Transverse colon (tissue), 4 donors: ENCODE results near the gene RPGR. TPM values are rescaled to one million over a fixed set of nuclear protein-coding genes. Genes with fewer than 3 reads are reported as not detected.

Experiments
- DNase-seq: peaks from one replicate; pipeline ENCODE4 v3.0.0-alpha.2; 2019
- H3K27ac ChIP-seq, 4 donors: fragments of 200-600 bp; sonication (generic); 2 replicates each; pipeline ENCODE4 v1.5.1; 2016 to 2018; ENCODE audit warnings: inconsistent platforms in 4 of 4
- H3K27me3 ChIP-seq: fragments of 200-600 bp; sonication (generic); 2 replicates; pipeline ENCODE4 v1.5.1; 2017; ENCODE audit warnings: inconsistent platforms
- H3K36me3 ChIP-seq, 4 donors: fragments of 200-600 bp; sonication (generic); 2 replicates each; pipeline ENCODE4 v1.5.1; 2017 to 2019; ENCODE audit warnings: inconsistent platforms in 4 of 4
- H3K4me1 ChIP-seq, 4 donors: fragments of 200-600 bp; sonication (generic); 2 replicates each; pipeline ENCODE4 v1.5.1; 2017 to 2020; ENCODE audit warnings: inconsistent platforms in 4 of 4
- H3K4me3 ChIP-seq, 4 donors: fragments of 200-600 bp; sonication (generic); 1 replicate in 1 of 4; 2 replicates in 3 of 4; pipeline versions ENCODE4 v1.5.1 to v1.6.1; 2017 to 2019; ENCODE audit warnings: inconsistent platforms in 4 of 4
- H3K9me3 ChIP-seq, 2 donors: fragments of 200-600 bp; sonication (generic); 2 replicates each; pipeline ENCODE4 v1.5.1; 2017 to 2019; ENCODE audit warnings: inconsistent platforms in 2 of 2
- EP300 ChIP-seq: sonication (generic); formaldehyde crosslinking; IDR thresholded peaks from one replicate; pipeline ENCODE4 v1.6.1; 2017; ENCODE audit warnings: antibody characterized with exemption, low read depth
- POLR2A ChIP-seq: fragments of 450-650 bp; IDR thresholded peaks from one replicate; pipeline ENCODE4 v1.6.1; 2016; ENCODE audit warnings: antibody characterized with exemption, mild to moderate bottlenecking, moderate library complexity
- POLR2AphosphoS5 ChIP-seq, 3 donors: sonication (generic); formaldehyde crosslinking; IDR thresholded peaks; one replicate each; pipeline ENCODE4 v1.6.1; 2016; ENCODE audit warnings: antibody characterized with exemption in 3 of 3
- WGBS, 2 donors: methylation state at CpG; one replicate each; pipeline ENCODE4 v1.1.5; 2018; ENCODE audit warnings: low coverage in 1 of 2; 5-methylcytosine and 5-hydroxymethylcytosine counted together
- in situ Hi-C, 4 donors: fragments of 200-750 bp; cut with MboI; loops; one replicate each; pipeline versions ENCODE4 v1.15.0 to v1.15.1; 2017; ENCODE audit warnings: low sequenced_read_pairs in 3 of 4, low pct_ligation_motif_present in 1 of 4, low pct_unique_long_range_greater_than_20kb in 1 of 4
- intact Hi-C: fragments of 100-400 bp; cut with DNase I; formaldehyde crosslinking; loops from one replicate; pipeline ENCODE4 v1.15.1; 2023; ENCODE audit warnings: low total_unique reads
- total RNA-seq, 4 donors: library from RNA; depleted of rRNA; stranded (reverse); fragments of >200 nt; gene quantifications; one replicate each; pipeline ENCODE4 v1.1.0, GENCODE V29; 2016
- TF ChIP-seq, protein P1 (sequence below), 5 experiments: fragments of 200-600 bp in 3 of 5; fragments of 450-650 bp in 2 of 5; sonication (generic) in 3 of 5; IDR thresholded peaks; 1 replicate in 2 of 5; 2 replicates in 3 of 5; pipeline ENCODE4 v1.5.1; 2016 to 2017; ENCODE audit warnings: antibody characterized with exemption in 5 of 5, inconsistent platforms in 3 of 5, mild to moderate bottlenecking in 2 of 5, moderate library complexity in 1 of 5

Gene RPGR
- total RNA-seq, 4 donors from 2014 or later = 11.9 to 33.3 (median 23.7) TPM

DNA sequence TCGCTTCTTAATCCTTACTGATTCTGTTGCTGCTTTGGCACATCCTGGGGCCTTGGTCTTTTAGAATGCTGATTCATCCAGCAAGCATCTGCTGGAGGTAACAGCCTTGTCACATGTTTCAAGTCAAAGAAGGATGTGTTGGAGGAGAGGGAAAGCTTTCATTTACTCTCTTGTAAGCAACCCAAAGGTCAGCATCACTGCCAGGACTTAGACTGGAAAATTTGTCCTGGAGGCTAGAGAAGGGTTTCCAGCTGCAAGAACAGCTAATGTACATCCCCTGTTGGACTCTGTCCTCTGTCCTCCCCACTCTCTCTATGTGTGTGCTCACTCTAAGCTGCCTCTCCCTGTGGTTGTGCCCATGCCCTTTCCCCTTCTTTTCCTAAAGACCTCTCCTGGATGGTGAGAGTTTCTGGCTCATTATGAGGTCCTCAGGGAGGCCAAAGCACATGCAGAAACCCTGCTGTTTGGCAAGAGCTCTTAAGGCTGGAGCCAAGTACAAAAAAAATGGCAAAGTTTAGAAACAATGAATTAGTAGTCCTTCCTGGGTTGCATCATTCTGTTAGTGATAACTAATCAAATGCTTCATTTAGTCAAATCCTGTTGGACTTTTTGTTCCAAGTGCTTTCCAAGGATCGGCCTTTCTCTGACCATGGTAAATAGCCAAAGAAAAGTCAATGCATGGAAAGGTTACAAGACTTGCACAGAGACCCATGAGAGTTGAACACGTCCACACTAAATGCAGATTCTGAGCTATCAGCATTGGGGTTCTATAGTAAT, 93.2 kb downstream of the RPGR start:
- Histone ChIP-seq H3K27ac (peak overlapping the region; percentile 34 to 61 (median 46)), H3K27me3 (no peaks in the 10 kb centered on the region), H3K36me3 (no peaks in the 10 kb centered on the region), H3K4me1 (no peaks in the 10 kb centered on the region), H3K9me3 (no peaks in the 10 kb centered on the region), H3K4me3 (no peak overlapping the region)
- TF ChIP-seq, protein P1, sequence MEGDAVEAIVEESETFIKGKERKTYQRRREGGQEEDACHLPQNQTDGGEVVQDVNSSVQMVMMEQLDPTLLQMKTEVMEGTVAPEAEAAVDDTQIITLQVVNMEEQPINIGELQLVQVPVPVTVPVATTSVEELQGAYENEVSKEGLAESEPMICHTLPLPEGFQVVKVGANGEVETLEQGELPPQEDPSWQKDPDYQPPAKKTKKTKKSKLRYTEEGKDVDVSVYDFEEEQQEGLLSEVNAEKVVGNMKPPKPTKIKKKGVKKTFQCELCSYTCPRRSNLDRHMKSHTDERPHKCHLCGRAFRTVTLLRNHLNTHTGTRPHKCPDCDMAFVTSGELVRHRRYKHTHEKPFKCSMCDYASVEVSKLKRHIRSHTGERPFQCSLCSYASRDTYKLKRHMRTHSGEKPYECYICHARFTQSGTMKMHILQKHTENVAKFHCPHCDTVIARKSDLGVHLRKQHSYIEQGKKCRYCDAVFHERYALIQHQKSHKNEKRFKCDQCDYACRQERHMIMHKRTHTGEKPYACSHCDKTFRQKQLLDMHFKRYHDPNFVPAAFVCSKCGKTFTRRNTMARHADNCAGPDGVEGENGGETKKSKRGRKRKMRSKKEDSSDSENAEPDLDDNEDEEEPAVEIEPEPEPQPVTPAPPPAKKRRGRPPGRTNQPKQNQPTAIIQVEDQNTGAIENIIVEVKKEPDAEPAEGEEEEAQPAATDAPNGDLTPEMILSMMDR (IDR thresholded peaks at IDR 0.05) = no peak
- TF ChIP-seq EP300 (no peak), POLR2AphosphoS5 (IDR thresholded peaks at IDR 0.05) (no peak), POLR2A (no peak)
- no peak for DNase-seq
- intact Hi-C loops = no loop called here
- WGBS, 2 donors = 44% methylated on average over 3 of the region's 3 CpGs; no CpG with 5 or more reads in 1 of the 2 donors
- in situ Hi-C loops = no loop called here

- no peak overlapping the region for H3K4me3 ChIP-seq
- WGBS, 2 donors = 68 to 80% methylated on average over 1 to 3 of the region's 3 CpGs
- DNase-seq = no peak
- intact Hi-C loops = no loop called here
- TF ChIP-seq, protein P1 (IDR thresholded peaks at IDR 0.05) = no peak
- TF ChIP-seq POLR2A (no peak), POLR2AphosphoS5 (IDR thresholded peaks at IDR 0.05) (no peak)
- H3K4me1 ChIP-seq = no peaks in the 10 kb centered on the region
- no peaks in the 10 kb centered on the region for H3K27me3 ChIP-seq
- H3K9me3 ChIP-seq = no peaks in the 10 kb centered on the region
- in situ Hi-C loops = no loop called here
- peak overlapping the region in 1 of 4 donors; percentile 61 for H3K27ac ChIP-seq
- H3K36me3 ChIP-seq = no peaks in the 10 kb centered on the region
Measured at GRCh38 chrX:38232079-38232686, 95.1 kb downstream of the RPGR start.

- no peak overlapping the region for H3K27ac ChIP-seq
- H3K9me3 ChIP-seq = no peaks in the 10 kb centered on the region
- intact Hi-C loops = no loop called here
- H3K4me1 ChIP-seq = peaks cover 0 to 5% (median 0%) of the 10 kb centered on the region in 4 donors
- H3K27me3 ChIP-seq = no peaks in the 10 kb centered on the region
- DNase-seq = no peak
- 32% methylated on average over 3 of the region's 3 CpGs; no CpG with 5 or more reads in 1 of the 2 donors for WGBS, 2 donors
- in situ Hi-C loops = no loop called here
- no peak overlapping the region for H3K4me3 ChIP-seq
- no peaks in the 10 kb centered on the region for H3K36me3 ChIP-seq
- TF ChIP-seq POLR2AphosphoS5 (IDR thresholded peaks at IDR 0.05) (no peak), EP300 (no peak), POLR2A (no peak)
- TF ChIP-seq, protein P1 (IDR thresholded peaks at IDR 0.05) = no peak
Measured at GRCh38 chrX:38225093-38225492, 102.2 kb downstream of the RPGR start.

GRCh38 chrX:38224160-38224559, 103.1 kb downstream of the RPGR start:
- no peak overlapping the region for H3K27ac ChIP-seq
- H3K9me3 ChIP-seq = no peaks in the 10 kb centered on the region
- intact Hi-C loops (no loop called here), in situ Hi-C loops (no loop called here)
- H3K4me1 ChIP-seq = peaks cover 0 to 5% (median 0%) of the 10 kb centered on the region in 4 donors
- H3K4me3 ChIP-seq = no peak overlapping the region
- H3K27me3 ChIP-seq = peaks cover 1% of the 10 kb centered on the region
- TF ChIP-seq POLR2AphosphoS5 (IDR thresholded peaks at IDR 0.05) (no peak), EP300 (no peak), POLR2A (no peak)
- TF ChIP-seq, protein P1 (IDR thresholded peaks at IDR 0.05) = no peak
- no peak for DNase-seq
- H3K36me3 ChIP-seq = no peaks in the 10 kb centered on the region
